GM12873 (cell line): Measurements from ENCODE around the gene WDR70.

Experiments
- CTCF ChIP-seq: IDR thresholded peaks from 2 replicates; pipeline ENCODE4 v1.5.1; 2012; ENCODE audit warnings: low read depth, mild to moderate bottlenecking, moderate library complexity, low read length, control low read depth; ENCODE audit not compliant: insufficient read depth; ENCODE audit errors: missing control alignments

Gene WDR70

GRCh38 chr5:37437711-37438110, 58.6 kb downstream of the WDR70 start:
- TF ChIP-seq CTCF, result no peak

GRCh38 chr5:37448941-37449340, 69.8 kb downstream of the WDR70 start:
- TF ChIP-seq CTCF, result no peak

GRCh38 chr5:37471666-37472197, 92.6 kb downstream of the WDR70 start:
- TF ChIP-seq CTCF, result no peak

- TF ChIP-seq CTCF, result no peak
Observed at GRCh38 chr5:37477426-37477825, 98.3 kb downstream of the WDR70 start.

- no peak for TF ChIP-seq CTCF
Observed at GRCh38 chr5:37478121-37478894, 99.2 kb downstream of the WDR70 start.

- no peak for TF ChIP-seq CTCF
Observed at GRCh38 chr5:37490120-37490810, 111.1 kb downstream of the WDR70 start.

GRCh38 chr5:37490931-37491330, 111.8 kb downstream of the WDR70 start:
- TF ChIP-seq CTCF, result no peak
